Upper lobe of left lung (tissue), 6 donors: ENCODE results near the gene GDI1. TPM values are rescaled to one million over a fixed set of nuclear protein-coding genes. Genes with fewer than 3 reads are reported as not detected.
"Not testable (repeated sequence)": the region's sequence is repeated elsewhere in the genome, so short reads cannot be mapped to it uniquely, and the experiment has no call there.

Experiments
- ATAC-seq, 2 donors: fragments of 200-7000 bp; cut with Tn5 transposase; one replicate each; pipeline ENCODE4 v1.9.1; 2022; ENCODE audit warnings: mild to moderate bottlenecking in 2 of 2, moderate library complexity in 2 of 2; ENCODE audit not compliant: low FRiP score in 2 of 2
- DNase-seq, 2 donors: peaks; one replicate each; pipeline ENCODE4 v3.0.0-alpha.2; 2019 to 2020
- H3K27ac ChIP-seq, 4 donors: fragments of 200-600 bp; sonication (generic); one replicate each; pipeline ENCODE4 v1.5.1; 2016 to 2019
- H3K27me3 ChIP-seq, 4 donors: fragments of 200-600 bp; sonication (generic); one replicate each; pipeline ENCODE4 v1.5.1; 2017 to 2019
- H3K36me3 ChIP-seq, 4 donors: fragments of 200-600 bp; sonication (generic); one replicate each; pipeline ENCODE4 v1.5.1; 2016 to 2019
- H3K4me1 ChIP-seq, 4 donors: fragments of 200-600 bp; sonication (generic); one replicate each; pipeline ENCODE4 v1.5.1; 2018 to 2019
- H3K4me3 ChIP-seq, 4 donors: fragments of 200-600 bp; sonication (generic); one replicate each; pipeline ENCODE4 v1.5.1; 2017 to 2019; ENCODE audit warnings: mild to moderate bottlenecking in 2 of 4, moderate library complexity in 1 of 4
- H3K9me3 ChIP-seq, 4 donors: fragments of 200-600 bp; sonication (generic); one replicate each; pipeline ENCODE4 v1.5.1; 2018 to 2019
- EP300 ChIP-seq, 4 donors: sonication (generic); formaldehyde crosslinking; IDR thresholded peaks; one replicate each; pipeline ENCODE4 v1.5.1; 2017; ENCODE audit warnings: antibody characterized with exemption in 4 of 4, control low read depth in 2 of 4
- POLR2A ChIP-seq, 4 donors: fragments of 450-650 bp; IDR thresholded peaks; one replicate each; pipeline ENCODE4 v1.5.1; 2016 to 2017; ENCODE audit warnings: antibody characterized with exemption in 4 of 4, mild to moderate bottlenecking in 2 of 4
- POLR2AphosphoS5 ChIP-seq, 2 donors: sonication (generic); formaldehyde crosslinking; IDR thresholded peaks; one replicate each; pipeline ENCODE4 v1.5.1; 2017; ENCODE audit warnings: antibody characterized with exemption in 2 of 2
- WGBS, 2 donors: methylation state at CpG; one replicate each; pipeline ENCODE4 v1.1.5; 2017 to 2018; 5-methylcytosine and 5-hydroxymethylcytosine counted together
- total RNA-seq, 6 donors: library from RNA; depleted of rRNA in 4 of 6; stranded (reverse); fragments of >200 nt in 4 of 6; gene quantifications; one replicate each; pipeline versions ENCODE4 v1.1.0 to v1.2.1, GENCODE V29; 2016 to 2021
- TF ChIP-seq, protein P1 (sequence below), 6 experiments: fragments of 450-650 bp in 4 of 6; fragments of 200-600 bp in 2 of 6; sonication (generic) in 2 of 6; IDR thresholded peaks; one replicate each; pipeline ENCODE4 v1.5.1; 2016 to 2019; ENCODE audit warnings: antibody characterized with exemption in 6 of 6
- donor health status: DM: no; HTN: no; CAD: no; lungs with moderate emphysema.
- donor health status: DM: no; HTN: yes; CAD: no; lungs with severe emphysema.

The GDI1 gene
- 100 to 1,000 TPM in 2 of 6 donors, 10 to 100 TPM in 4; 81.2 to 237 (median 96.0) TPM for total RNA-seq

DNA sequence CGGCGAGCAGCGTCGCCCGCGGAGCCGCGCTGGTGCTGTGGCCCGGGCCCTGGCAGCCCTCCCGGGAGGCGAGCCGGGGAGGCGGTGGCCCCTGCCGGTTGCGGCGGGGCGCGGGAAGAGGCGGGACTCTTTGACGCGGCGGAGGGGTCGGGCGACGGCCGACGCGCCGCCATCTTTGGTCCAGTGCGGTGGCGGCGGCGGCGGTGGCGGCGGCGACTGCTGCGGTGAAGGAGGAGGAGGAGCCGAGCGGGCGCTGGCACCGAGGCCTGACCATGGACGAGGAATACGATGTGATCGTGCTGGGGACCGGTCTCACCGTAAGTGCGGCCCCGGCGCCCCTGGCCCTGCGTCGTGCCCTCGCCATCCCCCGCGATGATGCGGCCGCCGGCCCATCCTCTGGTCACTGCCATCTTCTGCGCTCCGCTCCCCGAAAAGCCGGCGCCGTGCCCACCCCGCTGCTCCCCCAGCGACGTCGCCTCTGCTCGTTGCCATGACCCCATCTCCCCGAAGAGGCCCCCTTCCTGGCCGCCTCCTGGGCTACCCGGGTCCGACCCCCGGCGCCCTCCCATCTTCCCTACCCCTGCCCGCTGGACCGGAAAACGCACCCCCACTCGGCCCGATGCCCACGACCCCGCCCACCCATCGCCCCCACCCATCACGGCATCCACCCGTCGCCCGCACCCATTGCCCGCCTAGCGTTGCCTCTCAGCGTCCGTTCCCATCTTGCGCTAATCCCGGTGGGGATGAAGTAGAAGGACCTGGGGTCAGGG, at the start of gene GDI1:
GDI1 (plus strand) TSS at position 172 of the 770 bp plus-strand sequence; CDS start at position 273, 101 bp downstream.
- Histone ChIP-seq H3K27me3 (no peaks in the 10 kb centered on the region), H3K4me3 (peak within 1 kb of the TSS; percentile 53 to 84 (median 74)), H3K4me1 (peaks cover 3 to 23% (median 4%) of the 10 kb centered on the region in 4 donors), H3K9me3 (peaks cover 0 to 4% (median 0%) of the 10 kb centered on the region in 4 donors), H3K27ac (peak within 1 kb of the TSS; percentile 85 to 96 (median 88)), H3K36me3 (peaks cover 0 to 60% (median 31%) of the 10 kb centered on the region in 4 donors)
- no peak for TF ChIP-seq EP300 (IDR thresholded peaks at IDR 0.05)
- TF ChIP-seq POLR2A (IDR thresholded peaks at IDR 0.05) = peak in 2 of 4 donors; percentile 24 to 65
- peak; percentile 33 to 68 for TF ChIP-seq POLR2AphosphoS5 (IDR thresholded peaks at IDR 0.05)
- TF ChIP-seq, protein P1, sequence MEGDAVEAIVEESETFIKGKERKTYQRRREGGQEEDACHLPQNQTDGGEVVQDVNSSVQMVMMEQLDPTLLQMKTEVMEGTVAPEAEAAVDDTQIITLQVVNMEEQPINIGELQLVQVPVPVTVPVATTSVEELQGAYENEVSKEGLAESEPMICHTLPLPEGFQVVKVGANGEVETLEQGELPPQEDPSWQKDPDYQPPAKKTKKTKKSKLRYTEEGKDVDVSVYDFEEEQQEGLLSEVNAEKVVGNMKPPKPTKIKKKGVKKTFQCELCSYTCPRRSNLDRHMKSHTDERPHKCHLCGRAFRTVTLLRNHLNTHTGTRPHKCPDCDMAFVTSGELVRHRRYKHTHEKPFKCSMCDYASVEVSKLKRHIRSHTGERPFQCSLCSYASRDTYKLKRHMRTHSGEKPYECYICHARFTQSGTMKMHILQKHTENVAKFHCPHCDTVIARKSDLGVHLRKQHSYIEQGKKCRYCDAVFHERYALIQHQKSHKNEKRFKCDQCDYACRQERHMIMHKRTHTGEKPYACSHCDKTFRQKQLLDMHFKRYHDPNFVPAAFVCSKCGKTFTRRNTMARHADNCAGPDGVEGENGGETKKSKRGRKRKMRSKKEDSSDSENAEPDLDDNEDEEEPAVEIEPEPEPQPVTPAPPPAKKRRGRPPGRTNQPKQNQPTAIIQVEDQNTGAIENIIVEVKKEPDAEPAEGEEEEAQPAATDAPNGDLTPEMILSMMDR (IDR thresholded peaks at IDR 0.05) = no peak
- peak; percentile 45 to 94 for DNase-seq
- ATAC-seq = peak in 1 of 2 donors; percentile 90
- WGBS, 2 donors = 0 to 49% methylated on average over 2 to 69 of the region's 93 CpGs

DNA sequence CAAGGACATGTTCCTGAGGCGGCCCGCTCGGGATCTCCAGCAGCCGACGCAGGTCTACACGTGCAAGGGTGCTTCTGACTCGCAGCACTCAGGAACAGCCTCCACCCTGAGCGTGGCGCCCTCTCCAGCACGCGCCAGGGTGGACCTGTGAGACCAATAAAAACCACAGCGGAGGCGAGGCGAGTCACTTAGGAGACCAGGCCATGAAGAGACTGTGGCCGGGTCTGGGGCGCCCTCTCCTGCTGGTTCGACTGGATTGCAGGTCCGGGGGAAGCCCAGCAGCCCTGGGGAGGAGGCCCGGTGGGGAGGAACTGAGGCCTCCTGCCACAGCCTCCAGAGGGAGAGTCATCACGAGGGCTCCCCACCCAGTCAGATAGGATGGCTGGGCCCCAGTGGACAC, 48.9 kb upstream of the GDI1 start:
- not testable (repeated sequence) for H3K27ac ChIP-seq, H3K4me1 ChIP-seq, DNase-seq, H3K9me3 ChIP-seq, H3K4me3 ChIP-seq, H3K36me3 ChIP-seq, H3K27me3 ChIP-seq
- ATAC-seq = peak; percentile 55 to 73
- no CpG with 5 or more reads among the region's 20 CpGs for WGBS, 2 donors

DNA sequence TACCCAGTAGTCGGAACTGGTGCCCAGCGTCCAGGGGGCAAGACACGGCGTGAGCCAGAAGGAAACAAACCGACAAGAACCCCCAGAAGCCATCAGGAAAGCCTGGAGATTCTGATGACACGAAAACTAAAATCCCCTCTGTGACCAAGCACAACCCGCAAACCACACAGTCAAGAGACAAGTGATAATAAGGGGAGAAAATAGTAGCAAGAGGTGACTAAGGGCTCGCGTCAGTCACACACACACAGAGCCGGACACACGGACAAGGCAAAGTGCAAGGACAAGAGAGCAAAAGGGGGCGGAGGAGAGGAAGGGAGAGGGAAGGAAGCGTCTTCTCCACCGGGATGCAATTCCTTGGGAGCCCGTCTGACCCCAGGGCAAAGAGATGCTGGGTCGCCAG, 48.3 kb upstream of the GDI1 start:
- H3K4me1 ChIP-seq, DNase-seq, H3K27me3 ChIP-seq, H3K9me3 ChIP-seq, H3K36me3 ChIP-seq, H3K27ac ChIP-seq, H3K4me3 ChIP-seq: not testable (repeated sequence)
- peak in 1 of 2 donors; percentile 4 for ATAC-seq
- WGBS, 2 donors = no CpG with 5 or more reads among the region's 16 CpGs

DNA sequence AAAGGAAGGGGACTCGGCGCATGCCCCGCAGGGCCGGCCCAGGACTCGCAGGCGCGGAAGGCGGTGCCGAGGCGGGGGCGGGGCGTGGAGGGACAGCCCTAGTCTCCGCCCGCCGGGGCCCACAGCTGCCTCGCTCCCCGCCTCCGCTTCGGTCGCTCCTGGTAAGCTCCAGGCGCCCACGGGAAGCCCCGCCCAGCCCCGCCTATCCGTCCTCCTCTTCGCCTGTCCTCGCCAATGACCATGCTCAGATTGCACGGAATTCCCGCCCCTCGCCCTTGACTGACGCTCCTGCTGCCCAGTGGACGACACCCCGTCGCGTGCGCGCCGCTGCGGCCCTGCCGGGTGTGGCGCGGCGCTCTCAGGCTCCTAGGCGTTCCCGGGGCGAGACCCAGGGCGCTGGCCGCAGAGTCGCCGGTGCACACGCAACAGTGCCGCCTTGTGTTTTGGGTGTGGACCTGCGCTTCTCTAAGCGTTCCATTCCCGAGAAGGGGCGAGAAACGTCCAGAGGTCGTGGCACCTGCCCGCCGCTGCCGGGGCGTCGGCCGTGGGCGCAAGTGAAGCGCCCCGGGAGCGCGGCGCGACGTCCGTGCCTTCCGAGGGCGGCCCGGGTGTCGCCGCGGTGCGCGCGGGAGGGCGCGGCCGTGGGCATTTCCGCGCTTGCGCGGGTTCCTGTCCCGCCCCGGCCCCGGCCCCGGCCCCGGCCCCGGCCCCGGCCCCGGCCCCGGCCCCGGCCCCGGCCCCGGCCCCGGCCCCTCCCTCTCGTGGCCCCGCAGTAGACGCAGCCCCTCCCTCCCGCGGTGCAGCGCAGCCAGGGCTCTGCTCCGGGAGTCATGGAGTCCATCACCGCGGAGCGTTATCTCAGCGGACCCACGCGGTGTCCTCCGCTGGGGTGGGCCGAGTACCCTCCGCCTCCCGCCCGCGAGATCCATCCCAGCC, 46.9 kb upstream of the GDI1 start:
- Histone ChIP-seq H3K4me3 (peak overlapping the region in 3 of 4 donors; percentile 20 to 38 (median 25)), H3K27ac (peak overlapping the region in 2 of 4 donors; percentile 66 to 78)
- WGBS, 2 donors = no CpG with 5 or more reads among the region's 121 CpGs
- H3K36me3 ChIP-seq, H3K9me3 ChIP-seq, DNase-seq, H3K27me3 ChIP-seq, H3K4me1 ChIP-seq: not testable (repeated sequence)
- peak; percentile 92 for ATAC-seq

DNA sequence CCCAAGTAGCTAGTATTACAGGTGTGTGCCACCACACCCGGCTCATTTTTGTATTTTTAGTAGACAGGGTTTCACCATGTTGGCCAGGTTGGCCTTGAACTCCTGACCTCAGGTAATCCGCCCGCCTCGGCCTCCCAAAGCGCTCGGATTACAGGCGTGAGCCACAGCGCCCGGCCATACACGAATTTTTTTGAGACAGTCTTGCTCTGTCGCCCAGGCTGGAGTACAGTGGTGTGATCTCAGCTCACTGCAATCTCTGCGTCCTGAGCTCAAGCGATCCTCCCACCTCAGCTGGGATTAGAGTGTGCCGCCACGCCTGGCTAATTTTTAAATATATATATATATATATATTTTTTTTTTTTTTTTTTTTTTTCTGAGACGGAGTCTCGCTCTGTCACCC, 40.6 kb upstream of the GDI1 start:
- H3K36me3 ChIP-seq = peaks cover 0 to 26% (median 10%) of the 10 kb centered on the region in 4 donors
- 88 to 91% methylated on average over 13 to 17 of the region's 17 CpGs for WGBS, 2 donors
- ATAC-seq, DNase-seq, H3K27me3 ChIP-seq: not testable (repeated sequence)
- H3K4me1 ChIP-seq = peaks cover 7 to 35% (median 7%) of the 10 kb centered on the region in 4 donors
- H3K4me3 ChIP-seq = peak overlapping the region in 2 of 4 donors; percentile 53 to 77
- H3K9me3 ChIP-seq = peaks cover 0 to 14% (median 0%) of the 10 kb centered on the region in 4 donors
- H3K27ac ChIP-seq = peak overlapping the region in 3 of 4 donors; percentile 95 to 98 (median 96)

DNA sequence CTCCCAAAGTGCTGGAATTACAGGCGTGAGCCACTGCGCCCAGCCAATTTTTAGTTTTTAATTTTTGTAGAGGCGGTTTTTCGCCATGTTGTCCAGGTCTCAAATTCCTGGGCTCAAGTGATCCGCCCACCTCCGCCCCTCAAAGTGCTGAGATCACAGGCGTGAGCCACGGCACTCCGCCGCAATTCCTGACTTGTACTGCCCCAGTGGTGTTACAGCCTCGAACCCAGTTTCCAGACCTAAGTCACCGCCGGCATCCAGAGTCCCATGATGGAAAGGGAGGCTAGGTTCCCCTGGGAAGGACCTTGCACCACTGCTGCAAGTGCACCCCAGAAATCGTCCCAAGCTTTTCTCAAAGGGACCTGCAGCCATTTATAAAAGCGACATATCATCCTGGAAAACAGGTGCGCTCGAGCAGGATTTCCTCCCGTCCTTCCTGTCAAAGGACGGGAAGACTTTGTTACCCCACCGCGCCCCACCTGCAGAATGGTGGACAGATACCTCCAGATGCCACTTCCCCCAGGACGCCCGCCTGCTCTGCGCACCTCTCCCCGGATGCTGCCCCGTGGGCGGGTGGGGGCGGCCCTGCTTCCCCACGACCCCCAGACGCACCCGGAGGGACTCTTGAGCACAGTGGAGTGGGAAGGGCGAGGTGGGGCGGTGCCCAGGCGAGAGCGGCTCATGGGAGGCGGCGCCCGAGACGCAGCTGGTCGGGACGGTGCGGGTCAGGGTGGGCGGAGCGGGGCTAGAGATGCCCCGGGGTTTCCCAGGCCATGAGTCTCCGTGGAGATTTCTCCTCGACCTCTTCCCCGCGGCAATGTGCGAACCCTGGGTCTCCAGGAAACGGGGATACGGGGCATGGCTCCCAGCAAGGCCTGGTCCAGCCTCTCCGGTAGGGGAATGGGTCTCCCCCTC, 39.7 kb upstream of the GDI1 start:
- Histone ChIP-seq H3K4me1 (peaks cover 7 to 35% (median 7%) of the 10 kb centered on the region in 4 donors), H3K9me3 (peaks cover 0 to 14% (median 0%) of the 10 kb centered on the region in 4 donors), H3K36me3 (peaks cover 0 to 30% (median 10%) of the 10 kb centered on the region in 4 donors), H3K4me3 (peak overlapping the region; percentile 28 to 77 (median 61)), H3K27me3 (no peaks in the 10 kb centered on the region), H3K27ac (peak overlapping the region; percentile 95 to 98 (median 97))
- DNase-seq (peak; percentile 75 to 94), ATAC-seq (peak; percentile 91 to 92)
- TF ChIP-seq POLR2AphosphoS5 (IDR thresholded peaks at IDR 0.05) (peak; percentile 27 to 28), EP300 (IDR thresholded peaks at IDR 0.05) (no peak)
- TF ChIP-seq, protein P1 (IDR thresholded peaks at IDR 0.05) = no peak
- WGBS, 2 donors = 43 to 47% methylated on average over 10 to 43 of the region's 53 CpGs
